Kidney tubule cell (primary cell): ENCODE results near the gene MEF2D.

ENCODE experiments used
- DNase-seq: peaks from one replicate; pipeline ENCODE4 v3.0.0-alpha.2; 2018; ENCODE audit warnings: low spot score

The MEF2D gene

DNA sequence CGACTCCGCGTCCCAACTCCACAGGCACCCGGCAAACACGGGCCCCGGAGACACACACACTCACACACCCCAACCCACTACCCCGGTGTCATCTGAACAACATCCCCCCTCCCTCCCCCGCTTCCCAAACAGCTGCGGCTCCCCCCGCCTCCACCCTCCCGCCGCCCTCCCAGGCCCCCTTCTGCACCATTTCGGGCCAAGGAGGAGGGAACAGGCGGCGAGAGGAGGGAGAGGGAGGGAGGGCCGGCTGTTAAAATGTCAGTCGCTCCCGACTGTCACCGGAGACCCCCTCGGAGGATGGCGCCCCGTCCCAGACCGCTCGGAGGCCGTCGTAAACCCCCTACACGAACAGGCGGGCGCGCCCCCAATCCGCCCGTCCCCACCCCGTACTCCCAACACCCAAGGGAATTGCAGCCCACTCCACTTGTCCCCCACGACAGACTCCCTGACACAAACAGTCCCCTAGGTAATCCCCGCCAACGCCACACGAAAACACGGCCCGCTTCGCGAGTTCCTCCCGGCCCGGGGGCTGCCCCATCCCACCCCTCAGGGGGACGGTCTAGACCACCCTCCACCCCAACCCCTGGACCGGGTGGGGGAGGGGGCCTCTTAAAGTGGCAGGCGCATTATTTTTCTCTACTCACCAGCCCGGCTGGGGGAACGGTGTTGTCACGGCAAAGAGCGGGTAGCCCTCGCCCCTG lies 583 bp downstream of the MEF2D start:
- DNase-seq = no peak

DNA sequence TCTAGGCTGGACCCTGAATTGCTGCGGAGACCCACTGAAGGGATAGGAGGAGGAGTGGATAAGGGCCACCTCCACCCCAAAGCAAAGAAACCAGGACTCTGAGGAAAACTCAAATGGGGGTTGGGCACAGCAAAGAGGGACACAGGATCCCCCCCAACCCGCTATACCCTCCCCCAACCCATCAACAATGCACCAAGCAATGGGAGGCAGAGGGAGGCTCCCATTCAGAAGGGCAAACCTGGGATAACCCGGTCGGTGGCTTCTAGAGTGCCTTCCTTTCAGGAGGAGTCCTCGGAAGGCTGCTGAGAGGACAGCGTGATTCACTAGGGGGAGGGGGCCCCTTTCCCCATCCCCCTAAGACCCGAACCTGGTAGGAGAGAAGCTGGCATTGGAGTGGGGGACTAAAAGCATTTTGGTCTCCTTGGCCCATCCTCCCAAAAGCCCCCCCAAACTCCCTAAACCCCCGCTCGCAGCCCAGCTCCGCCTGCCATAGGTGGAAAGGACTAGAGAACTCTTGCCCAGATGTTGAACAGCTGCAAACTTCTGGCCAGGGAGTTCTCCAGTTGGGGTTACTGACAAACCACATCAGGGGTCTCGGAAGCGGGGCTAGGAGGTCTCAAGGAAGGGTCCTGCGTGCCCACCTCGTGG lies 1.3 kb downstream of the MEF2D start:
- DNase-seq = peak; percentile 27

DNA sequence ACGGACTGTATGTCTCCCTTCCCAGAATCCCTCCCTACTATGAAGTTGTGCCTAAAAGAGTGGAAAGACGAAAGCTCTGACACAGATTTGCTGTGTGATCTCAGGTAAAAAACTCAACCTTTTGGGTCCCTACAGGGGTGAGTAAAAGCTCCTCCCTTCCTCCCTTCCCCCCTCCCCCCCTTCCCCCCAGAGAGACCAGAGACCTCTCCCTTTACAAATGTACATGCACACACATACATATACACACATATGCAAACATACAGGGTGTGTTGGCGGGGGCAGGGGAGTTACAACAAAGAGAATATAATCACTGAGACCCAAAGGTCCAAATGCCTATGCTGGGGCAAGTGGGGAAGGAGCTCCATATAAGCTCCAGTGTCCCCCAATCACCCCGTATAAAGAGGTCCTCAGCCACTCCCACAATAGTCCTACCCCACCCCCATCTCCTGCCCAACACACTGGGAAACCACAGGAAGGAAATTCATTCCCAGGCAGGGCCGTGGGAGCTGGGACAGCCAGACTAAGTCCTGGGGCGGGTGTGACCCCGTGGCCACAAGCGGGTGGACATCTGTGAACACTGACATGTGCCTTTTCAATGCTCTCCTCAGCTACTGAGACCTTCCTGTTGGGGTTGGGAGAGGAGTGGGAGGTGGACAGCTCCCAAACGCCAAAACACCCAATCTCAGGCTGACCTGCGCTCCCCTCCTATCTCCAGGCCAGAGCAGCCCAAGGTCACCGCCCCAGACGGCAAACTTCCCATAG lies 2.0 kb downstream of the MEF2D start:
- DNase-seq = peak; percentile 46

GRCh38 chr1:156497743-156498431 lies 2.7 kb downstream of the MEF2D start:
- no peak for DNase-seq

GRCh38 chr1:156497078-156497742 lies 3.4 kb downstream of the MEF2D start:
- DNase-seq = no peak

DNA sequence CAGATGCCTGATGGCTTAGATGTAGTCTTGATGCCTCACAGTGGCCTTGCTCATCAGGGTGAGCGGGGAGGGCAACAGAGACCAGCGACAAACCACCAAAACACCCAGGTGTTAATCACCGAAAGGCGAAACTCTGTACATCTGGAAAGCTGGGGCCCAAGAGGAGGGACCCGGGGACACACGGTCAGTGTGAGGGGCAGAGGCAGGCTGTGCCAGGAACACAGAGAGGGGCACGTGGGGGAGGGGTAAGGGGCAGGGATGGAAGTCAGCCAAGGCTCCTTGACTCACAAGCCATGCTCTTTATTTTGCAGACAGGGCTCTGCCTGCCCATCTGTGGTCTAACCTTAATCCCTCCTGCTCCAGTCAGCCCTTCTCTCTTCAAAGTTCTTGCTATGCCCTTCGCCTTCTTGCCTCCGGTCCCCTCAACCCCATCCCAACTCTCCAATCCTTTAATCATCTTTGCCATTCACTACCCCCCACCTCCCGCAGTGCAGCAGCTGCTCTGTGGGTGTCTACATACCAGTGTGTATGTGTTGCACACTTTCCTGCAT lies 4.3 kb downstream of the MEF2D start:
- peak; percentile 33 for DNase-seq

- DNase-seq = no peak
Measured at GRCh38 chr1:156495401-156496140, 5.0 kb downstream of the MEF2D start.

GRCh38 chr1:156494309-156494895 lies 6.2 kb downstream of the MEF2D start:
- no peak for DNase-seq

DNA sequence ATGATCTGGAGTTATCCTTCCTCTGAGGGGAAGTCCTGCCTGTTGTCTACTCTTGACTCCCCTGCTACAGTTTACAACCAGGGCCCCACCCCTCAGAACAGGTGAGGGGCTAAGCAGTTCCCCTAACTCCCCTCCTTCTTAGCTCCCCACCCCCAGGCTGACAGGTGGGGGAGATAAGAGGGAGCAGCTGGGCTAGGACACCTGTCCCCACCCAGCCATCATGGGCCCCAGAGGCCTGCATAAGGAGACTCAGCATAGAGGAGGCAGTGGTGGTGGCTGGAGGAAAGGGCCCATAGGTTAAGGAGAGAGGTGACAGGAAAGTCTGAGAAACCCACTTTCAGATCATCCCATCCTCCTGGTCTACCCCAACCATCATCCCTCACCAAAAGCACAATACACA lies 6.8 kb downstream of the MEF2D start:
- DNase-seq = no peak

DNA sequence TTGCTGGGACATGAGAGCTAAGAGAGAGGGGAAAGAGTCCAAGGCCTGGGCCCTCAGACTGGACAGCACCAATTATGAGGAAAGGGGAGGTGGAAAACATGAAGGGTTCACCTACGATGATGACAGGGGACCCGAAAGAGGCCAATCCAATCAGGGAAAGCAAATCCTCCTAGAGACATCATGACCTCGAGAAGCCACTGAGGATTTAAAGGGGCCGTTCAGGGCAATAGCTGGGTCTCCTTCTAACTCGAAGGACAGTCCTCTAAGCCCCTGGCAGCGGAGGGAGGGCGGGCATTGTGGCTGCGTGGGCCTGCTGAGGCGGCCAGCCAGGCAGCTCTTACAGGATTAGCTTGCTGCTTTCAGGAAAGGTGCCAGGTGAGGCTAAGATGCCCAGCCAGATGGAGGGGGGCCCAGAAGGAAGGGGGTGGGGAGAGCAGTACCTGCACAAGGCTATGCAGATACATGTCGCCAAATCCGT lies 7.4 kb downstream of the MEF2D start:
- DNase-seq = no peak

DNA sequence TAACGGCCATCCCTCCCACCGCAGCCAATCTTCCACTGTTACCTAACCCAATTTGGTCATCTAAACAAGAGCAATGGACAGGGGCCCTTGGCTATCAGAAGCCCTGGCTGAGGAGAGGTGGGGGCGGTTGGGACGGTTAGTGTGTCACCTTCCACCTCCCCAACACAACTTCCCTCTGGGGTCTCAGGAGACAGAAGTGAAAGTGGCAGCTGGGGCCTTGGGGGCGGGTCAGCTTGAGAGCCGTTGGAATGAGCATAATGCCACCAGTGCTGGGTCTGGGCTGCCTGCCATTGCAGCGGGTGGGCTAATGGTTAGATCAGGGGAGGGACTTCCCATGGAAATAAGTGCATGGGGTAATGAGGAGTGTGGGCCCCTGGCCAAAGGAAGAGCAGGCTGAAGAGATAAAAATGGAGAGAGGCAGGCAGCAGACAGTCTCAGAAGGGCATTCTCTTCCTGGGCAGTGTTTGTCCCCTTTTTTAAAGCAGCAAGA lies 7.9 kb downstream of the MEF2D start:
- DNase-seq = no peak

DNA sequence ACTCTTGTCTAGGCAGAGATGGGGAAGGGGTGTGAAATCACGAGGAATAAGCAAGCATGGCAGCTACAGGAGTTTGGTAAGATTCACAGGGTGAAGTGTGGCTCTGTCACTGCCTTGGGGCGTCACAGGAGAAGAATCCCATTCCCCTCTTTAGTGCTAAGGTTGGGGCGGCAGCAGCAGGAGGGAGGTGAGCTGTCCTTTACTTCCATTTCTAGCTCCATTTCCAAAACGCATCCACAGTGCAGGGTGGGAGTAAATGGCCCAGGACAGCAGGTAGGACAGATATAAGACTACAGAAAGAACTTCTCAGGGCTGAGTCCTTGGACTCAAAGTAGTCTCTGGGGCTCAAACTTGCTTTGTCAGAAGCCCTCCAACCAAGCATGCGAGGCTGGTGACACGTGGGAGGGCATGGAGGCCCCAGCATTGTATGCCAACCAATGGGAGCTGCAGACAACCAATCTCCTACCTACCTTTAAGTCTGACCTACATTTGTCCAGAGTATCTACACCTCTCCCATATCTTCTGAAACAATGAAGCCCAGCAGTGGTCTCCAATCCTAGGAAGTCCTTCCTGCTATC lies 8.5 kb downstream of the MEF2D start:
- no peak for DNase-seq

- no peak for DNase-seq
Measured at GRCh38 chr1:156491151-156491949, 9.2 kb downstream of the MEF2D start.

DNA sequence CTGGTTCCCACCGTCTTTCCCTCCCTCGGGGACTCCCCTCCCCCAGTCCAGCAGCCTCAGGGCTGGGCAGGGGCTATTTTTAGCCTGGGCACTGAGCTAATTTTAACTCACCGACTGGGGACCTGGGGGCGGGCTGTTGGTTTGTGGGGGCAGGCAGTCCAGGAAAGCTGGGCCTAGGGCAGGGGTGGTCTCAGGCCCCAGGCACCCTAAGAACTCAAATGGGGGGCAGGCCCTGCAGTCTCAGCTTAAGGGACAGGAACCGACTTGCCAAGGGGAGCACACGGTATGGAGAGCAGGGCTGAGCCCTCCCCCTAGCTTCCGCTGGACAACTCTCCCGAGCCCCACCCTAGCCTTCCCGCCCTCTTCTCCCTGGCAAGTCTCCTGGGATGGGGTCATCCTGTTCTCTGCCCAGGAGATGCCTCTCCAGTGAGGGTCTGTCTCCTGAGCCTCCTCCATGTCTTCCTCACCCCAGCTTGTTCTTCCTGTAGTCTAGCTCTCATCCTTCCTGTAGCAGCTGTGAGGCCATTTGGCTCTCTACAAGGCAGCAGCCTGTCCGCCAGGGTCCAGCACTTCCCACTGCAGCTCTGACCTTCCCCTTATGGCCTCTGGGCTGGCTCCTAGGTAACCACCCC lies 10.1 kb downstream of the MEF2D start:
- no peak for DNase-seq

DNA sequence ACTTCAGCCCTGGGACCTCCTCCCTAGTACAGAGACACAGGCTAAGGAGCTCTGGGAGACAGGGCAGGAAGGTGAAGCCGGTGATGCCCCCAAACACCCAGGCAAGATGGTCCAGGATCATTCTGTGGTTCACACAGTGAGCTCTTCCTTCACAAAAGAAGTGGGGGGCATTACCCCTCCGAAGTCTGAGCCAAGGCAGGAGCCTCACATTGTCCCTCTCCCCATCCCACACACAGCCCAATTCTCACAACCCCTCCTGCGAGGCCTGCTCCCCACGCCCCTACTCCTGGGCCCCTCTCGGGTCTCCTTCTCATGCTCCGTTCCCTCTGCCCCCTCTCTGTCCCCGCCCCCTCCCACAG lies 10.7 kb downstream of the MEF2D start:
- DNase-seq = no peak

DNA sequence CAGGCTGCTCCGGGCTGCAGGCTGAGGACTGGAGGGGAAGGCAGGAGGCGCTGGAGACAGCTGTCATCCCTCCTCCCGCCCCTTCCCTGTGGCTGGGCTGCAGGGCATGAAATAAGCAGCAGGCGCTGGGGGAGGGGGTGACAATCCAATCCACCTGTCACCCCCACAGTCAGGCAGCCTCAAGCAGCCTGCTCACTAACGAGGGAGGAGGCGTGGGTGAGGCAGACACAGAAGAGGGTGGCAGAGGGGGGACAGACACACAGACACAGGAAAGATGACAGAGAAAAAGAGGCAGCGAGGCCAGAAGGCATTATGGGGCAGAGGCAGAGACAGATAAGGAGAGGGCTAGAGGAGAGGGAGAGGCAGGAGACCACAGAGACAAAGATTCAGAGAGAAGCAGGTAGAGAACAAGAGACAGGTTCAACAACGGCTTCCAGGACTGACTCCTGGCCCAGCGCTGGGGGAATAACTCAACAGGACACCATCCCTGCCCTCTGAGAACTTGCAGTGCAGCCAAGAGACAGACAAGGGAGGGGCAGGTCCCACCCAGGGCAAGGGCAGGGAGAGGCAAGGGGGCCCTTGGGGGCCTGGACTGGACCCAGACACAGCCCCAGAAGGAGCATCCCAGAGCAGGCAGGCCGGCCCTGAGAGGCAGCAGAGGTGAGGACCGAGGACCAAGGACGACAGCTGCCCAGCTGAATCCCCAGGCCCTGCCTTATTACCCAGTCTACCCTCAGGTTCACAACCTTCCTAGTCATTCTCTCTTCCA lies 11.2 kb downstream of the MEF2D start:
- peak; percentile 38 for DNase-seq

DNA sequence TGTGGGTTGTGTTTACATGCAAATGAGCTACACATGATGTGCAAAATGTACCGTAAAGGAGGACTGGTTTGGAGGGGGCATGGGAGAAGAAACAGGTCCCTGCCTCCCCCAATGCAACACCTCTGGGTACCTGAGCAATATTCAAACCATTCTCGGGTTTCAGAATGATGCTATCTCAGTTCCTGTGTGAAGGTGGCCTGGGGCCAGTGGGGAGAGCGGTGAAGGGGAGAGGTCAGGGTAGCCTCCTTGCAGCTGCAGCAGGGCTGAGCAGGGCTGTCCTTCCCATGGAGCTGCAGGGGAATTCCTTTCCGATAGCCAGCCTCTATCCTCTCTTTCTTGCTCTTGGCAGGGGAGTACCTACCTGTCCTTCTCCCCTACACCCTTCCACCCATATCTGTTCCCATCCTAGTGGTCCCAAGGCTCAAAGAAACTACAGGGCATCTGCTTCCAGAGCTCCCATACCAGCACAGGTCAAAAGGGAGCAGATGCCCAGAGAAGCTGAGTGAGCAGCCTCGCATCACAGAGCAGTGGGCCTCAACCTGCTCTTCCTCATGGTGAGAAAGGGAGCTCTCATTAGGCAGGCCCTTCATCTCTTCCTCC lies 11.9 kb downstream of the MEF2D start:
- DNase-seq = peak; percentile 28
